BLaER1 treated with 17β-estradiol and CSF1 and Interleukin-3, amounts not matched to agents 10 nM and 100 nM (cell line): ENCODE data around the gene FCMR.
"Not testable (repeated sequence)": the region's sequence is repeated elsewhere in the genome, so short reads cannot be mapped to it uniquely, and the experiment has no call there.

Experiments
- H3K27ac ChIP-seq, 11 experiments: shearing (Covaris generic); formaldehyde crosslinking; 2 replicates each; pipeline ENCODE4 v1.8.1; 2022
- H3K27me3 ChIP-seq, 11 experiments: shearing (Covaris generic); formaldehyde crosslinking; 2 replicates each; pipeline ENCODE4 v1.8.1; 2022
- H3K36me3 ChIP-seq, 11 experiments: shearing (Covaris generic); formaldehyde crosslinking; 2 replicates each; pipeline ENCODE4 v1.8.1; 2022
- H3K4me1 ChIP-seq, 10 experiments: shearing (Covaris generic); formaldehyde crosslinking; 2 replicates each; pipeline ENCODE4 v1.8.1; 2022
- H3K4me2 ChIP-seq, 11 experiments: shearing (Covaris generic); formaldehyde crosslinking; 2 replicates each; pipeline ENCODE4 v1.8.1; 2022
- H3K4me3 ChIP-seq, 10 experiments: shearing (Covaris generic); formaldehyde crosslinking; 2 replicates each; pipeline ENCODE4 v1.8.1; 2022
- H3K9ac ChIP-seq, 11 experiments: shearing (Covaris generic); formaldehyde crosslinking; 2 replicates each; pipeline ENCODE4 v1.8.1; 2022
- H3K9me3 ChIP-seq, 11 experiments: shearing (Covaris generic); formaldehyde crosslinking; replicated peaks in 1 of 11; 2 replicates each; pipeline ENCODE4 v1.8.1; 2022
- H4K20me1 ChIP-seq, 11 experiments: shearing (Covaris generic); formaldehyde crosslinking; 2 replicates each; pipeline ENCODE4 v1.8.1; 2022
- Cebpa-rat ChIP-seq, 11 experiments: shearing (Covaris generic); IDR thresholded peaks; 2 replicates each; pipeline ENCODE4 v1.8.1; 2022

The FCMR gene

GRCh38 chr1:206931709-206932108 is 10.0 kb upstream of the FCMR start:
- Histone ChIP-seq H3K9me3 (no peaks in the 10 kb centered on the region), H3K4me2 (peak overlapping the region; percentile 75 to 88 (median 83); a peak in 21 of 22 replicates), H3K4me1 (peaks cover 28 to 70% (median 56%) of the 10 kb centered on the region in 10 experiments), H3K9ac (no peak overlapping the region; a peak in 2 of 22 replicates), H4K20me1 (no peaks in the 10 kb centered on the region), H3K4me3 (no peak overlapping the region), H3K27ac (peak overlapping the region in 8 of 11 experiments; percentile 14 to 88 (median 83); a peak in 12 of 22 replicates), H3K36me3 (no peaks in the 10 kb centered on the region), H3K27me3 (no peaks in the 10 kb centered on the region)
- no peak for TF ChIP-seq Cebpa-rat (IDR thresholded peaks at IDR 0.05)

GRCh38 chr1:206930210-206930798 is 8.6 kb upstream of the FCMR start:
- Histone ChIP-seq H3K36me3 (no peaks in the 10 kb centered on the region), H3K27ac (peak overlapping the region; percentile 60 to 88 (median 79)), H3K27me3 (no peaks in the 10 kb centered on the region), H3K9ac (peak overlapping the region; percentile 19 to 70 (median 58); a peak in 17 of 22 replicates), H3K9me3 (no peaks in the 10 kb centered on the region), H3K4me3 (peak overlapping the region in 6 of 10 experiments; percentile 6 to 25 (median 18); a peak in 6 of 20 replicates), H3K4me1 (peaks cover 32 to 84% (median 65%) of the 10 kb centered on the region in 10 experiments), H4K20me1 (no peaks in the 10 kb centered on the region), H3K4me2 (peak overlapping the region; percentile 75 to 88 (median 83))
- TF ChIP-seq Cebpa-rat (IDR thresholded peaks at IDR 0.05), result no peak

- Histone ChIP-seq H3K27me3 (no peaks in the 10 kb centered on the region), H3K27ac (peak overlapping the region in 9 of 11 experiments; percentile 60 to 88 (median 82); a peak in 17 of 22 replicates), H3K9ac (peak overlapping the region in 6 of 11 experiments; percentile 39 to 70 (median 62); a peak in 10 of 22 replicates), H3K4me3 (no peak overlapping the region), H3K36me3 (no peaks in the 10 kb centered on the region), H3K4me1 (peaks cover 40 to 92% (median 73%) of the 10 kb centered on the region in 10 experiments), H3K4me2 (peak overlapping the region; percentile 75 to 88 (median 83)), H4K20me1 (no peaks in the 10 kb centered on the region), H3K9me3 (no peaks in the 10 kb centered on the region)
- no peak for TF ChIP-seq Cebpa-rat (IDR thresholded peaks at IDR 0.05)
These were observed 7.8 kb upstream of the FCMR start for GRCh38 chr1:206929524-206929923.

GRCh38 chr1:206926286-206926685 is 4.5 kb upstream of the FCMR start:
- no peaks in the 10 kb centered on the region for H3K36me3 ChIP-seq
- TF ChIP-seq Cebpa-rat (IDR thresholded peaks at IDR 0.05), result no peak
- H3K9me3 ChIP-seq, result no peaks in the 10 kb centered on the region
- H3K9ac ChIP-seq, result peak overlapping the region in 1 of 11 experiments; percentile 22; a peak in 1 of 22 replicates
- H3K4me1 ChIP-seq, result peaks cover 65 to 99% (median 80%) of the 10 kb centered on the region in 10 experiments
- no peaks in the 10 kb centered on the region for H4K20me1 ChIP-seq
- peak overlapping the region in 8 of 11 experiments; percentile 39 to 94 (median 54); a peak in 14 of 22 replicates for H3K27ac ChIP-seq
- H3K27me3 ChIP-seq, result no peaks in the 10 kb centered on the region
- no peak overlapping the region for H3K4me3 ChIP-seq
- peak overlapping the region in 4 of 11 experiments; percentile 52 to 83 (median 65); a peak in 7 of 22 replicates for H3K4me2 ChIP-seq

GRCh38 chr1:206925106-206925736 is 3.5 kb upstream of the FCMR start:
- Histone ChIP-seq H3K4me3 (no peak overlapping the region), H3K36me3 (no peaks in the 10 kb centered on the region; a peak in 1 of 22 replicates), H3K9me3 (no peaks in the 10 kb centered on the region; a peak in 1 of 22 replicates), H3K4me1 (peaks cover 65 to 99% (median 80%) of the 10 kb centered on the region in 10 experiments), H3K27me3 (no peaks in the 10 kb centered on the region), H4K20me1 (no peaks in the 10 kb centered on the region), H3K27ac (peak overlapping the region; percentile 89 to 98 (median 95)), H3K4me2 (peak overlapping the region; percentile 83 to 97 (median 92)), H3K9ac (peak overlapping the region; percentile 16 to 88 (median 81); a peak in 19 of 22 replicates)
- peak in 2 of 11 experiments; percentile 36 to 53; a peak in 3 of 22 replicates for TF ChIP-seq Cebpa-rat (IDR thresholded peaks at IDR 0.05)

GRCh38 chr1:206924592-206925105 is 2.9 kb upstream of the FCMR start:
- no peak overlapping the region for H3K4me3 ChIP-seq
- no peak for TF ChIP-seq Cebpa-rat (IDR thresholded peaks at IDR 0.05)
- no peaks in the 10 kb centered on the region; a peak in 1 of 22 replicates for H3K36me3 ChIP-seq
- peaks cover 65 to 99% (median 80%) of the 10 kb centered on the region in 10 experiments for H3K4me1 ChIP-seq
- H3K27ac ChIP-seq, result peak overlapping the region; percentile 89 to 98 (median 95)
- H3K9ac ChIP-seq, result peak overlapping the region; percentile 66 to 89 (median 82)
- H3K27me3 ChIP-seq, result no peaks in the 10 kb centered on the region
- peak overlapping the region; percentile 83 to 97 (median 92) for H3K4me2 ChIP-seq
- H3K9me3 ChIP-seq, result no peaks in the 10 kb centered on the region; a peak in 1 of 22 replicates
- no peaks in the 10 kb centered on the region for H4K20me1 ChIP-seq

- not testable (repeated sequence) for H3K4me3 ChIP-seq, H4K20me1 ChIP-seq, H3K36me3 ChIP-seq, H3K27me3 ChIP-seq, H3K9me3 ChIP-seq
- peaks cover 66 to 99% (median 81%) of the 10 kb centered on the region in 10 experiments for H3K4me1 ChIP-seq
- H3K4me2 ChIP-seq, result peak overlapping the region; percentile 83 to 97 (median 92)
- peak overlapping the region; percentile 89 to 98 (median 95) for H3K27ac ChIP-seq
- peak overlapping the region; percentile 66 to 89 (median 82); a peak in 21 of 22 replicates for H3K9ac ChIP-seq
These were observed 2.3 kb upstream of the FCMR start for GRCh38 chr1:206923961-206924557.

GRCh38 chr1:206923009-206923960 is 1.5 kb upstream of the FCMR start:
- H3K4me3 ChIP-seq, result peak overlapping the region in 8 of 10 experiments; percentile 18 to 66 (median 54); a peak in 11 of 20 replicates
- peak overlapping the region; percentile 89 to 98 (median 95) for H3K27ac ChIP-seq
- H3K9ac ChIP-seq, result peak overlapping the region; percentile 77 to 89 (median 82); a peak in 21 of 22 replicates
- H3K4me2 ChIP-seq, result peak overlapping the region; percentile 83 to 97 (median 92)
- H3K9me3 ChIP-seq, result no peaks in the 10 kb centered on the region; a peak in 2 of 22 replicates
- peaks cover 73 to 100% (median 88%) of the 10 kb centered on the region in 10 experiments for H3K4me1 ChIP-seq
- H3K36me3 ChIP-seq, result peaks cover 0 to 12% (median 0%) of the 10 kb centered on the region in 11 experiments; a peak in 2 of 22 replicates
- TF ChIP-seq Cebpa-rat (IDR thresholded peaks at IDR 0.05), result no peak; a peak in 1 of 22 replicates
- H4K20me1 ChIP-seq, result no peaks in the 10 kb centered on the region
- H3K27me3 ChIP-seq, result no peaks in the 10 kb centered on the region
